Measurements from ENCODE around the gene TTLL11. TPM values are rescaled to one million over a fixed set of nuclear protein-coding genes. Genes with fewer than 3 reads are reported as not detected.

Gene TTLL11
- total RNA-seq, 1 experiment from 2014 or later, result 1.5 TPM

DNA sequence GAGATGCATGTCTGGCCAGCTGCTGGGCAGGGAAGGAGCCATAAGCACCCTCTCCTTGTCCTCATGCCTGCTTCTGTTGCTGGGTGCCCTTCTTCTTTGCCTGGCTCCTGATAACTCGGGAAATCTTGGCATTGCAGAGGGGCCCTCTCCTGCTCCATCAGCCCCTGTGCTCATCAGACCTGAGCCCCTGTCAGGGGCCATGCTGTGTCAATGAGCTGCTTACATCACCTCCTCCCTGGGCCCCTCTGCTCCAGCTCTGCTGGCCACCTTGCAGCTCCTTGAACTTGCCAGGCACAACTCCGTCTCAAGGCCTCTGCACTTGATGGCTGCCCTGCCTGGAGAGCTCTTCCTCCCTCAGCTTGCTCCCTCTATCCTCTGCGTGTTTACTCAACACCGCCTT lies 194.3 kb downstream of the TTLL11 start:
- Histone ChIP-seq H3K9ac (ENCODE audit: extremely low read depth, insufficient read length, low read length) (no peak overlapping the region), H4K91ac (ENCODE audit: insufficient read length, low read depth, low read length) (no peak overlapping the region), H3K14ac (ENCODE audit: insufficient read depth, low read length) (no peak overlapping the region), H4K8ac (replicated peaks; ENCODE audit: insufficient read length, low read depth, low read length) (no peak overlapping the region), H3K23me2 (ENCODE audit: insufficient read length, low read depth, low read length, poor library complexity, severe bottlenecking) (no peaks in the 10 kb centered on the region), H3K79me2 (ENCODE audit: insufficient read depth, low read length) (no peaks in the 10 kb centered on the region), H3K56ac (ENCODE audit: insufficient read length, low read depth, low read length) (no peak overlapping the region), H4K5ac (ENCODE audit: insufficient read length, low read depth, low read length) (no peak overlapping the region), H2AFZ (ENCODE audit: low read length) (no peak overlapping the region), H3T11ph (ENCODE audit: low read length) (no peak overlapping the region), H2BK120ac (ENCODE audit: low read depth, low read length, poor library complexity, severe bottlenecking) (no peak overlapping the region), H4K20me1 (ENCODE audit: control insufficient read depth, insufficient read depth, insufficient read length) (no peaks in the 10 kb centered on the region), H3K79me1 (ENCODE audit: insufficient read depth, low read depth, low read length, poor library complexity, severe bottlenecking) (no peaks in the 10 kb centered on the region), H2AK5ac (ENCODE audit: insufficient read length, low read length) (no peak overlapping the region), H2BK15ac (ENCODE audit: low read depth, low read length) (no peak overlapping the region), H3K4me1 (ENCODE audit: insufficient read depth, low read length) (no peaks in the 10 kb centered on the region), H2BK5ac (ENCODE audit: insufficient read length, low read length) (no peak overlapping the region), H3K4me2 (ENCODE audit: insufficient read depth, insufficient read length, low read length) (no peak overlapping the region), H3K27ac (ENCODE audit: insufficient read length, low read depth, low read length) (no peak overlapping the region), H3K27me3 (ENCODE audit: insufficient read depth, low read length) (no peaks in the 10 kb centered on the region), H3K9me3 (ENCODE audit: control insufficient read depth, low read depth, low read length) (no peaks in the 10 kb centered on the region), H2BK20ac (ENCODE audit: low read depth, low read length, poor library complexity, severe bottlenecking) (no peak overlapping the region), H3K18ac (ENCODE audit: insufficient read length, low read depth, low read length) (peak overlapping the region; percentile 19), H3K23ac (ENCODE audit: insufficient read length, low read depth, low read length) (no peak overlapping the region), H3K4ac (ENCODE audit: low read depth, low read length) (no peak overlapping the region), H2BK12ac (ENCODE audit: insufficient read length, low read depth, low read length) (no peak overlapping the region)
- H3K4me1 Mint-ChIP-seq, result 0 out of 4 replicates have a peak, but pooled peaks cover 0 to 2% of the 10 kb centered on the region in 2 experiments
- H3K36me3 Mint-ChIP-seq (ENCODE audit: insufficient read depth in 1 of 3, low read depth in 3 of 3), result 0 out of 7 replicates have a peak, but pooled peaks cover 0 to 5% (median 0%) of the 10 kb centered on the region in 3 experiments
- no peak overlapping the region for H3K27ac Mint-ChIP-seq
- DNase-seq, result no peak
- H3K27me3 Mint-ChIP-seq (ENCODE audit: low read depth), result peaks cover 5% of the 10 kb centered on the region
- peaks cover 7 to 8% of the 10 kb centered on the region in 2 experiments; a peak in 4 of 5 replicates for H3K9me3 Mint-ChIP-seq
- no CpG with 5 or more reads among the region's 4 CpGs for WGBS (ENCODE audit: extremely low coverage, insufficient read length, low lambda C conversion rate)
- no peak overlapping the region for H3K4me3 Mint-ChIP-seq
- no peak for TF ChIP-seq CTCF (conservative IDR thresholded peaks at IDR 0.05)

Measured in H9 (cell line).